Esophagus squamous epithelium (tissue), 4 donors: ENCODE results near the gene ECSCR.

Experiments
- POLR2A ChIP-seq, 4 donors: fragments of 450-650 bp; IDR thresholded peaks; one replicate each; pipeline ENCODE4 v1.6.1; 2017; ENCODE audit warnings: antibody characterized with exemption in 4 of 4, mild to moderate bottlenecking in 4 of 4, moderate library complexity in 3 of 4
- TF ChIP-seq, protein P1 (sequence below), 6 experiments: fragments of 450-650 bp in 4 of 6; fragments of 200-600 bp in 2 of 6; sonication (generic) in 2 of 6; IDR thresholded peaks; one replicate each; pipeline ENCODE4 v1.5.1; 2016 to 2019; ENCODE audit warnings: antibody characterized with exemption in 6 of 6, mild to moderate bottlenecking in 4 of 6, moderate library complexity in 4 of 6

DNA sequence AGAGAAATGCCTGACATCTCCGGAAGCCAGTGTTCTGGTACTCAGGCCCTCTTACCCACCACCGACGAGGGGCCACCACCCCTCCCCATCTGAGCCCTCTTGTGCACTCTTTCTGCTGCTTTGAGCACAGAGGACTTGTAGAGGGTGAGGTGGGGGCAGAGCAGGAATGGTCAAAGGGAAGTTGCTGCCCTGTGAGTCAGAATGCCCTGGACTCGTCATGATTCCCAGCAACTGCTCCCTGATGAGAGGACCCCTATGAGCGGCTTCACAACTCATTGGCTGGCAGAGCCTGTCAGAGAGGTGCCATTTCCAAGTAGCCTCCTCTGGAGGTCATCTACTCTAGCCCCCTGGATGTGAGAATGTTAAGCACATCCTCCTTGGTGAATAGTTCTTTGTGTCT lies 845 bp downstream of the ECSCR start:
- TF ChIP-seq, protein P1, sequence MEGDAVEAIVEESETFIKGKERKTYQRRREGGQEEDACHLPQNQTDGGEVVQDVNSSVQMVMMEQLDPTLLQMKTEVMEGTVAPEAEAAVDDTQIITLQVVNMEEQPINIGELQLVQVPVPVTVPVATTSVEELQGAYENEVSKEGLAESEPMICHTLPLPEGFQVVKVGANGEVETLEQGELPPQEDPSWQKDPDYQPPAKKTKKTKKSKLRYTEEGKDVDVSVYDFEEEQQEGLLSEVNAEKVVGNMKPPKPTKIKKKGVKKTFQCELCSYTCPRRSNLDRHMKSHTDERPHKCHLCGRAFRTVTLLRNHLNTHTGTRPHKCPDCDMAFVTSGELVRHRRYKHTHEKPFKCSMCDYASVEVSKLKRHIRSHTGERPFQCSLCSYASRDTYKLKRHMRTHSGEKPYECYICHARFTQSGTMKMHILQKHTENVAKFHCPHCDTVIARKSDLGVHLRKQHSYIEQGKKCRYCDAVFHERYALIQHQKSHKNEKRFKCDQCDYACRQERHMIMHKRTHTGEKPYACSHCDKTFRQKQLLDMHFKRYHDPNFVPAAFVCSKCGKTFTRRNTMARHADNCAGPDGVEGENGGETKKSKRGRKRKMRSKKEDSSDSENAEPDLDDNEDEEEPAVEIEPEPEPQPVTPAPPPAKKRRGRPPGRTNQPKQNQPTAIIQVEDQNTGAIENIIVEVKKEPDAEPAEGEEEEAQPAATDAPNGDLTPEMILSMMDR (IDR thresholded peaks at IDR 0.05): no peak
- peak in 1 of 4 donors; percentile 18 for TF ChIP-seq POLR2A (IDR thresholded peaks at IDR 0.05)
